Head of caudate nucleus (tissue), 42 donors: Measurements from ENCODE around the gene FAM25G.

ENCODE experiments used
- DNase-seq, 42 donors: peaks; one replicate each; pipeline versions ENCODE4 v3.0.0 to v3.0.0-alpha.2; 2020 to 2021; ENCODE audit warnings: mixed read lengths in 7 of 42
- intact Hi-C: fragments of 100-400 bp; cut with DNase I; formaldehyde crosslinking; loops from one replicate; pipeline ENCODE4 v1.15.0; 2022

FAM25G gene

DNA sequence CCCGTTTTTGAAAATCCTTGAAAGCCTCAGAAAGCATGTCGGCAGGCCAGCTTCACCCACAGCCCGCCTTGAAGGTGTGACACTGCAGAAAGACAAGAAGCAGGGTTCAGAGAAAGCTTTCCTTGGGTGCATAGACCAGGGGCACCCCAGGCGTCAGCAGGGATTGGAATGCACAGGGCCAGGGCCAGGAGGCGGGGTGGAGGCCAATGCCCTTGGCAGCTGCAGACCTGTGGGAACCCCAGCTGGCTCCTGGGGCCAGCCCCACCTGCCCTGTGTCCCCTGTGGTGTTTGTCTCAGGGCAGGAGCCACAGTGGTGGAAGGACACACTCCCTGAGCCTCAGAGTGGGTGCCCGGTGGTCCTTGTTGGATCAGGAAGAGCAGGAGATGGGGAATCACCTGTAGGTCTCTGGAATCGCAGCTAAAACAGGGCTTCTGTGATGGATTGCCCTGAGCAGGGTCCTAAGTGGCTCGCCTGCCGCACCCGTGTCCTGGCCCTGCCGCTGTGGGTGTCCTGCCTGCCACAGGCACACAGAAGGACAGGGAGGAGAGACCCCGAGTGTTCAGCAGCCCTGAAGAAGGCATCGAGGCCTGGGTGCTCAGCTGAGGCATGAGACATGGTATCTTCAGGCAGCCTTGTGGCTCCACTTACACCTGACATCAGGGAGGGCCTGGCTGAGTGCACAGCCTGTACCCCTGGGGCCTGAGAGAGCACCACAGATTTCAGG lies 40.1 kb downstream of the FAM25G start:
- DNase-seq, result no peak
- intact Hi-C loops, result no loop called here

DNA sequence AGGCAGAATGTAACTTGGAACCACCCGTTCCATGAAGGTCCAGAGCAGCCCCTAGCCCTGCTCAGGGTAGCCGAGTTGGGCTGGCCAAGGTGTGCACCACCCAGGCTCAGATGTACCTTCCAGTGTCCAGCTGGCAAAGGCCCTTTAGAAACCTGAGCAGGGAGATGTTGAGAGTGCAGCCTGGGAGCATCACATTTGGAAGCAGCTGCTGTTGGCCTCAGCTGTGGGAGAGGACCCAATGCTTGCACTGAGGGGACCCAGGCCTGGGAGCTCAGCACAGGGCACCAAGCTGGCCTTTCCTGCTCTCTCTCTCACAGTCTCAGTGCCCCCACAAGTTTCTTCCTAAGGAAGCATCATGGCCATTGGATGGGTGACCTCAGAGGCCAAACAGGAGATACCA lies 41.1 kb downstream of the FAM25G start:
- intact Hi-C loops, result no loop called here
- no peak for DNase-seq

- intact Hi-C loops, result no loop called here
- peak in 1 of 42 donors; percentile 25 for DNase-seq
Observed at GRCh38 chr10:47449979-47450378, 41.5 kb downstream of the FAM25G start.

DNA sequence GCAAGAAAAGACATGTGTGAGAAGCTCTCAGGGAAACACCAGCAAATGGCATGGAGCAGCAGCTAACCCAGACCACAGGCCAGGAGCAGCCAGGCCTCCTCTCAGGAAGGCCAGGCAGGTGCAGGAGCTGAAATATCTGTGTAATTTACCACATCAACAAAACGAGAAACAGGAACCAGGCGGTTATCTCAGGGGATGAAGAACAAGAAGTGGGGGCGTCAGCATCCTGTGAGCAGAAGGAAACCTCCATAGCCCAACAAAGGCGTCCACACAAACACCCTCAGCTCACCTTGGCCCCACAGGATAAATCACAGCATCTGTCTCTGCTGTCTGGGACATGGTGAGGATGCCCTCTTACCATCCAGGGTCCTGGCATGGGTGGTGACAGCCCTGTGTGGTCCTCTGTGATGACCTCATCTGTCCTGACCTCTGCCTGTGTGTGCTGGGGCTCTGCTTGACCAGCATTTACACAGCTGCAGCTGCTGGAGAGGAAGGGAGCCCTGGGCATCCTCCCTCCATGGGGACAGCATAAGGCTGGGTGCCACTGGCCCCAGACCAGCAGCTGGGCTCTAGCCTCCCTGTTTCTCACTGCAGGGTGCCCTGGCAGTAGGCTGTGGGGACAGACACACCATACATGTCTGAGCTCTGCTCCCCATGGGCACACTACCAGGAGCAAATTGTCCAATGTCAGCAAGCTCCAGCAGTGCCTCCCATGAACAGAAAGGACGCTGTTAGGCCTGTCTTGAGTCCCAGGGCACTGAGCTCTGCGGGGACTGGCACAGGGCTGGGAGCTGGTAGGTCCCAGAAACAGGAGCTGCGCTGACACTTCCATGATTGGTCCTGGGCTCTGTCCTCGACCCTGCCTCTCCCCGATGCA lies 42.2 kb downstream of the FAM25G start:
- DNase-seq, result peak in 30 of 42 donors; percentile 14 to 71 (median 46)
- intact Hi-C loops, result no loop called here

- no peak for DNase-seq
- intact Hi-C loops, result no loop called here
Observed at GRCh38 chr10:47447705-47448104, 43.8 kb downstream of the FAM25G start.

DNA sequence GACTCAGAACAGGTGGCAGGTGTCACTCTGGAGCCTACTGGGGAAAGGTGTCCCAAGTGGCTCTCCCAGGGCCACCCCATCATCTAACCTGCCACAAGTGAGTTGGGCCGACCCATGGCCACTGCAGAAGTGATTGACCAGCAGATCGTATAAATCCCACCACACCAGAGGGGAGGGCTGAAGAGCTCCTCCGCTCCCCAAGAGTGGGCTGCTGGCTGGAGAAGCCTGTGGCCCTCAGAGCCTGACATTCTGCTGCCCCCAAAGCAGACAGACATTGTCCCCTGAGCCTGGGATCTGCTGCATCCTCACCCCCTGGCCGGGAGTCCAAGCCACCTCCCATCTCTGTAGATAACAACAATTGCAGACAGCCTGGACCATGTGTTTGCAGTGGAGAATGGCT lies 44.3 kb downstream of the FAM25G start:
- DNase-seq, result no peak
- intact Hi-C loops, result no loop called here

DNA sequence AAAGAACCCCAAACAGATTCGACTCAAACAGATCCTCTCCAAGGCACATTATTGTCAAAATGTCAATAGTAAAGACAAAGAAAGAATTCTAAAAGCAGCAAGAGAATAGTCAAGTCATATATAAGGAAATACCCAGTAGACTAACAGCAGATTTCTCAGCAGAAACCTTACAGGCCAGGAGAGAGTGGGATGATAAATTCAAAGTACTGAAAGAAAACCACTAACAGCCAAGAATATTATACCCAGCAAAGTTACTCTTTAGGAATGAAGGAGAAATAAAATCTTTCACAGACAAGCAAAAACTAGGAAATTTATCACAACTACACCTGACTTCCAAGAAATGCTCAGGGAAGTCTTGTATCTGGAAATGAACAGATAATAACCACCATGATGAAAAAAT lies 45.8 kb downstream of the FAM25G start:
- intact Hi-C loops, result no loop called here
- no peak for DNase-seq

- DNase-seq, result no peak
- intact Hi-C loops, result no loop called here
Observed at GRCh38 chr10:47444047-47444446, 47.5 kb downstream of the FAM25G start.

GRCh38 chr10:47443145-47443544 lies 48.4 kb downstream of the FAM25G start:
- no peak for DNase-seq
- intact Hi-C loops, result no loop called here

DNA sequence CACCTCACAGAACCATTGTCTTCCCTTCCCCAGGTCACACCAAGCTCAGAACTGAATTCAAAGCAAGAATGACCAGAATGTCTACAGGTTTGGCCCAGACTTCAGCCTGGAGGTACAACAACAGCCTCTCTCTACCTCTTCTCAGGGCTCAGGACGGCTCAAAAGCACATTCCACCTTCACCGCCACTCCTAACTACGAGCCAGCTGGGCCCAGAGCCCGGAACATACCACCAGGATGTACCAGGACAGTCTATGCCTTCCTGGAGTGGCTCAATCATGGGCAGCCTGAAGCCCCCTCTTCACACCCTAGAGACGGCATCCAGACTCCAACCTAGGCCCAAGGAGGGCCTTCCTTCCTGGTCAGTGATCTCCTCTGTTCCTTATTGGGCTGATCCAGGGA lies 49.1 kb downstream of the FAM25G start:
- DNase-seq, result no peak
- intact Hi-C loops, result no loop called here

- intact Hi-C loops, result no loop called here
- DNase-seq, result no peak
Observed at GRCh38 chr10:47441938-47442337, 49.6 kb downstream of the FAM25G start.

DNA sequence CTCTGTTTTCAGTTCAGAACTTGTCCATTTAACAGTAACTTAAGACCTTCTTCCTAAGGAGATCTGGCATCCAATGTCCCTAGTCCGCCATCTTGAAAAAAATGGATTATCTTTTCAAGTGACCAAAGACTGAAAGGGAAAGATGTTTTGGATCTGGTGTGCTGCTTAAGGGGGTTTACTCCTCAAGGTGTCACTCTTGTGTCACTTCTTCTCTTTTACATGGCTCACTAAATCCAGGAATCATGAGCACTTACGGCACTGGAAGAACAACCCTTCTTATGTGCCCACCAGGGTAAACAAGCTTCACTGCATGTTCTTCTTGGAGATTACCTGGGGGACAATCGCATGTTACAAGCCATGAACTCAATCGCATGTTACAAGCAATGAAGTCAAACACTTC lies 51.3 kb downstream of the FAM25G start:
- no peak for DNase-seq
- intact Hi-C loops, result no loop called here

DNA sequence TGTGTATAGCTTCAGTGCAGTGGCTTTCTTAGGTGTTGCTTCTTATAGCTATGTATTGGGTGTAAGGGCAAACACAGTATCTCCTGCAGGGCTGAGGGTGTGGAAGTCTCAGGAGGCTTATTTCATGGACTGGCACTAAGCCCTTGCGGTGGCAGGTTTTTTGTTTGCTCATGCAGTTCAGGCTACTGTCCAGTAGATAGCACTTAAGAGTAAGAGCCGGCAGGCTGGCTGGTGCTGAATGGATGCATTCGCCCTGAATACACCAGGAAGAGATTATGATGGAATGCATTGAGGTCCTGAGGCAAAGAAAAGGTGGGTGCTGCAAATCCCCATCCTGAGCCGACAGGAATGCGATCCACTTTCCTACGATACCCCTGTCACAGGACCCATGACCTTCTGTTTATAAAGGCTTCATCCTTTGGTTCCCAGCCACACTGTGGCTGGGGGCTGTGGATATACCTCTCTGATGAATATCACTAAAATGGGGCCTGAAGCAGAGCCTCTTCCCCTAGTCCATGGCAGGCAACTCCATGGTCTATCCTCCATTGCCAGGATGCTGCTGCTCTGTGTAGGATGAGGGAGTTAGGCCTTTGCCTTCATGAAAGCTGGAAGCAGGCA lies 52.5 kb downstream of the FAM25G start:
- intact Hi-C loops, result no loop called here
- DNase-seq, result peak in 1 of 42 donors; percentile 41
